ENCODE results near the gene HEG1.

DNA sequence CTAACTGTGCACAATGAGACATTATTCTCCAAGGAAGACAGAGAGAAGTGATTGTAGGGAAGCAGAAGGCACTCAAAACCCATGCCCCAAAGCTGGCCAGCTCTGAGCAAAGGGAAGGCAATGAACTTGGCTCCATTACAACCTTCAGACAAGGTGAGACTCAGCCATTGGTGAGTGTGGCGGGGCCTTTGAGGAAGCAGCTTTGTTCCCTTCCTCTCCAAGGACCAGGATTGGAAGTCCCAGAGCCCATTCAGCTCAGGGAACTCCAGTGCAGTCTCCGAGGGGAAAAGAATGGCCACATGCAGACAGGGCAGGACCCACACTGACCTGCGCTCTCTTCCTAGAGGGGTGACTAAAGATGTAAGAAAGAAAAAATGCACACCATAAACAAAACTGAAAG, 23.1 kb downstream of the HEG1 start:
- TF ChIP-seq FOXM1 (IDR thresholded peaks at IDR 0.05; ENCODE audit: borderline replicate concordance, low read depth), result no peak
- TF ChIP-seq, protein P1, sequence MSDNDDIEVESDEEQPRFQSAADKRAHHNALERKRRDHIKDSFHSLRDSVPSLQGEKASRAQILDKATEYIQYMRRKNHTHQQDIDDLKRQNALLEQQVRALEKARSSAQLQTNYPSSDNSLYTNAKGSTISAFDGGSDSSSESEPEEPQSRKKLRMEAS (IDR thresholded peaks at IDR 0.05), result no peak
- no peak for TF ChIP-seq CEBPB (IDR thresholded peaks at IDR 0.05)
- TF ChIP-seq, protein P2, sequence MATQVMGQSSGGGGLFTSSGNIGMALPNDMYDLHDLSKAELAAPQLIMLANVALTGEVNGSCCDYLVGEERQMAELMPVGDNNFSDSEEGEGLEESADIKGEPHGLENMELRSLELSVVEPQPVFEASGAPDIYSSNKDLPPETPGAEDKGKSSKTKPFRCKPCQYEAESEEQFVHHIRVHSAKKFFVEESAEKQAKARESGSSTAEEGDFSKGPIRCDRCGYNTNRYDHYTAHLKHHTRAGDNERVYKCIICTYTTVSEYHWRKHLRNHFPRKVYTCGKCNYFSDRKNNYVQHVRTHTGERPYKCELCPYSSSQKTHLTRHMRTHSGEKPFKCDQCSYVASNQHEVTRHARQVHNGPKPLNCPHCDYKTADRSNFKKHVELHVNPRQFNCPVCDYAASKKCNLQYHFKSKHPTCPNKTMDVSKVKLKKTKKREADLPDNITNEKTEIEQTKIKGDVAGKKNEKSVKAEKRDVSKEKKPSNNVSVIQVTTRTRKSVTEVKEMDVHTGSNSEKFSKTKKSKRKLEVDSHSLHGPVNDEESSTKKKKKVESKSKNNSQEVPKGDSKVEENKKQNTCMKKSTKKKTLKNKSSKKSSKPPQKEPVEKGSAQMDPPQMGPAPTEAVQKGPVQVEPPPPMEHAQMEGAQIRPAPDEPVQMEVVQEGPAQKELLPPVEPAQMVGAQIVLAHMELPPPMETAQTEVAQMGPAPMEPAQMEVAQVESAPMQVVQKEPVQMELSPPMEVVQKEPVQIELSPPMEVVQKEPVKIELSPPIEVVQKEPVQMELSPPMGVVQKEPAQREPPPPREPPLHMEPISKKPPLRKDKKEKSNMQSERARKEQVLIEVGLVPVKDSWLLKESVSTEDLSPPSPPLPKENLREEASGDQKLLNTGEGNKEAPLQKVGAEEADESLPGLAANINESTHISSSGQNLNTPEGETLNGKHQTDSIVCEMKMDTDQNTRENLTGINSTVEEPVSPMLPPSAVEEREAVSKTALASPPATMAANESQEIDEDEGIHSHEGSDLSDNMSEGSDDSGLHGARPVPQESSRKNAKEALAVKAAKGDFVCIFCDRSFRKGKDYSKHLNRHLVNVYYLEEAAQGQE (IDR thresholded peaks at IDR 0.05; ENCODE audit: low read depth), result no peak
- no peak for TF ChIP-seq TCF12 (IDR thresholded peaks at IDR 0.05; ENCODE audit: low read depth)
- TF ChIP-seq NFIC (IDR thresholded peaks at IDR 0.05), result no peak
- TF ChIP-seq EP300 (IDR thresholded peaks at IDR 0.05; ENCODE audit: borderline replicate concordance), result no peak
- TF ChIP-seq YY1 (IDR thresholded peaks at IDR 0.05; ENCODE audit: low read depth), result no peak
- TF ChIP-seq ZBTB7A (IDR thresholded peaks at IDR 0.05; ENCODE audit: low read depth), result no peak
- no peak for TF ChIP-seq TAF1 (IDR thresholded peaks at IDR 0.05; ENCODE audit: low read depth)
- no peak for TF ChIP-seq RAD21 (IDR thresholded peaks at IDR 0.05; ENCODE audit: low read depth)
- no peak for TF ChIP-seq CREB1 (IDR thresholded peaks at IDR 0.05; ENCODE audit: low read depth)
- no peak for TF ChIP-seq TEAD4 (IDR thresholded peaks at IDR 0.05)
- no peak for TF ChIP-seq EGR1 (IDR thresholded peaks at IDR 0.05)
